HG03175 (cell line): Measurements from ENCODE around the gene NALCN.
A peak's percentile ranks its signal among the peaks of the same experiment; 100 is the strongest.

ENCODE experiments used
- ATAC-seq: cut with Tn5 transposase; IDR thresholded peaks from one replicate; pipeline ENCODE4 v1.9.1; 2021; ENCODE audit warnings: mild to moderate bottlenecking, moderate library complexity; ENCODE audit not compliant: unreplicated experiment

The NALCN gene

GRCh38 chr13:101415358-101416174 lies 742 bp downstream of the NALCN start:
- peak; percentile 48 for ATAC-seq

- no peak for ATAC-seq
Measured at GRCh38 chr13:101412076-101412475, 4.2 kb downstream of the NALCN start.

GRCh38 chr13:101408992-101409656 lies 7.2 kb downstream of the NALCN start:
- ATAC-seq: no peak

- no peak for ATAC-seq
Measured at GRCh38 chr13:101408154-101408553, 8.2 kb downstream of the NALCN start.

GRCh38 chr13:101406791-101407190 lies 9.5 kb downstream of the NALCN start:
- ATAC-seq: no peak

- no peak for ATAC-seq
Measured at GRCh38 chr13:101401196-101401595, 15.1 kb downstream of the NALCN start.

GRCh38 chr13:101399365-101399764 lies 16.9 kb downstream of the NALCN start:
- ATAC-seq: no peak

GRCh38 chr13:101398920-101399319 lies 17.4 kb downstream of the NALCN start:
- ATAC-seq: no peak

- ATAC-seq: no peak
Measured at GRCh38 chr13:101398191-101398590, 18.1 kb downstream of the NALCN start.

- no peak for ATAC-seq
Measured at GRCh38 chr13:101397742-101398141, 18.6 kb downstream of the NALCN start.

- no peak for ATAC-seq
Measured at GRCh38 chr13:101394605-101395004, 21.7 kb downstream of the NALCN start.

GRCh38 chr13:101393140-101393539 lies 23.2 kb downstream of the NALCN start:
- no peak for ATAC-seq

GRCh38 chr13:101390461-101390860 lies 25.8 kb downstream of the NALCN start:
- no peak for ATAC-seq

- no peak for ATAC-seq
Measured at GRCh38 chr13:101384929-101385328, 31.4 kb downstream of the NALCN start.

- no peak for ATAC-seq
Measured at GRCh38 chr13:101383595-101383994, 32.7 kb downstream of the NALCN start.

- no peak for ATAC-seq
Measured at GRCh38 chr13:101382701-101383100, 33.6 kb downstream of the NALCN start.

GRCh38 chr13:101382086-101382485 lies 34.2 kb downstream of the NALCN start:
- ATAC-seq: no peak

- no peak for ATAC-seq
Measured at GRCh38 chr13:101360525-101360924, 55.8 kb downstream of the NALCN start.

- ATAC-seq: no peak
Measured at GRCh38 chr13:101354895-101355294, 61.4 kb downstream of the NALCN start.

GRCh38 chr13:101346942-101347728 lies 69.2 kb downstream of the NALCN start:
- ATAC-seq: no peak

GRCh38 chr13:101346161-101346560 lies 70.1 kb downstream of the NALCN start:
- no peak for ATAC-seq
